IMR-90 (cell line): ENCODE data around the gene ATP8B3.

ENCODE experiments used
- CTCF ChIP-seq: conservative IDR thresholded peaks from 2 replicates; pipeline ENCODE4 v1.5.1; 2012; ENCODE audit warnings: mild to moderate bottlenecking, low read depth, low read length, improper control_type of control experiment
- MAFK ChIP-seq: IDR thresholded peaks from 2 replicates; pipeline ENCODE4 v1.6.1; 2012; ENCODE audit warnings: low read depth, low read length, improper control_type of control experiment
- RAD21 ChIP-seq: IDR thresholded peaks from 2 replicates; pipeline ENCODE4 v1.6.1; 2012; ENCODE audit warnings: low read length, improper control_type of control experiment
- SMC3 ChIP-seq: fragments of 150-350 bp; IDR thresholded peaks from 2 replicates; pipeline ENCODE4 v1.6.1; 2016; ENCODE audit warnings: low read depth, mild to moderate bottlenecking, antibody characterized with exemption, low read length, moderate library complexity
- TF ChIP-seq, protein P1 (sequence below): fragments of 150-350 bp; IDR thresholded peaks from 2 replicates; pipeline ENCODE4 v1.6.1; 2017; ENCODE audit warnings: mild to moderate bottlenecking, antibody characterized with exemption, low read length, low read depth

- TF ChIP-seq CTCF (no peak), SMC3 (no peak), MAFK (no peak), RAD21 (no peak)
- TF ChIP-seq, protein P1, sequence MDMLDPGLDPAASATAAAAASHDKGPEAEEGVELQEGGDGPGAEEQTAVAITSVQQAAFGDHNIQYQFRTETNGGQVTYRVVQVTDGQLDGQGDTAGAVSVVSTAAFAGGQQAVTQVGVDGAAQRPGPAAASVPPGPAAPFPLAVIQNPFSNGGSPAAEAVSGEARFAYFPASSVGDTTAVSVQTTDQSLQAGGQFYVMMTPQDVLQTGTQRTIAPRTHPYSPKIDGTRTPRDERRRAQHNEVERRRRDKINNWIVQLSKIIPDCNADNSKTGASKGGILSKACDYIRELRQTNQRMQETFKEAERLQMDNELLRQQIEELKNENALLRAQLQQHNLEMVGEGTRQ, result no peak
Measured at GRCh38 chr19:1849886-1850398, 37.9 kb upstream of the ATP8B3 start.
